ENCODE results near the gene AK9.

- TF ChIP-seq CTCF (IDR thresholded peaks at IDR 0.05) (no peak), POLR2A (IDR thresholded peaks at IDR 0.05) (no peak)
Measured at GRCh38 chr6:109702791-109703190, 11.8 kb upstream of the AK9 start.

Measured in lower leg skin (tissue), 3 donors.